Naive B cell (primary cell): ENCODE measurements around the gene SOCS7. TPM values are rescaled to one million over a fixed set of nuclear protein-coding genes. Genes with fewer than 3 reads are reported as not detected.

ENCODE experiments used
- ATAC-seq, 2 donors: fragments of 150-1000 bp; cut with Tn5 transposase; 2 replicates each; pipeline ENCODE4 v1.10.0; 2021; ENCODE audit warnings: low read depth in 2 of 2, mild to moderate bottlenecking in 2 of 2, moderate library complexity in 2 of 2
- DNase-seq: peaks from one replicate; pipeline ENCODE4 v3.0.0; 2022
- H3K27ac Mint-ChIP-seq, 6 donors: one replicate each; pipeline ENCODE4 v1.8.0; 2020 to 2022; ENCODE audit warnings: mild to moderate bottlenecking in 6 of 6, mixed read lengths in 6 of 6, moderate library complexity in 5 of 6, inconsistent platforms in 2 of 6
- H3K27me3 Mint-ChIP-seq, 3 donors: one replicate each; pipeline ENCODE4 v1.8.0; 2021 to 2022; ENCODE audit warnings: mixed read lengths in 3 of 3, mild to moderate bottlenecking in 1 of 3
- H3K36me3 Mint-ChIP-seq, 2 donors: one replicate each; pipeline ENCODE4 v1.8.0; 2020 to 2022; ENCODE audit warnings: mixed read lengths in 2 of 2, inconsistent platforms in 1 of 2, mild to moderate bottlenecking in 1 of 2
- H3K4me1 Mint-ChIP-seq, 3 donors: one replicate each; pipeline ENCODE4 v1.8.0; 2020 to 2022; ENCODE audit warnings: mixed read lengths in 3 of 3, inconsistent platforms in 1 of 3, mild to moderate bottlenecking in 1 of 3, moderate library complexity in 1 of 3
- H3K4me3 Mint-ChIP-seq, 8 donors: one replicate each; pipeline ENCODE4 v1.8.0; 2020 to 2022; ENCODE audit warnings: mild to moderate bottlenecking in 8 of 8, mixed read lengths in 8 of 8, moderate library complexity in 8 of 8, inconsistent platforms in 2 of 8
- H3K9me3 Mint-ChIP-seq, 7 donors: one replicate each; pipeline ENCODE4 v1.8.0; 2020 to 2022; ENCODE audit warnings: mixed read lengths in 7 of 7, mild to moderate bottlenecking in 5 of 7, inconsistent platforms in 2 of 7, moderate library complexity in 1 of 7
- polyA plus RNA-seq, 6 donors: library from polyadenylated mRNA; unstranded; fragments of 300-500 nt; fragmentation: Illumina TruSeq; gene quantifications; one replicate each; pipeline ENCODE4 v1.2.3, GENCODE V29; 2021; ENCODE audit warnings: low read depth in 6 of 6

SOCS7 gene
- polyA plus RNA-seq, 6 donors from 2014 or later: 0.10 to 1.1 (median 0.47) TPM

- H3K36me3 Mint-ChIP-seq: no peaks in the 10 kb centered on the region
- no peaks in the 10 kb centered on the region for H3K4me1 Mint-ChIP-seq
- ATAC-seq (no peak), DNase-seq (no peak)
- peaks cover 7 to 26% (median 15%) of the 10 kb centered on the region in 3 donors for H3K27me3 Mint-ChIP-seq
- H3K27ac Mint-ChIP-seq: no peak overlapping the region
- no peaks in the 10 kb centered on the region for H3K9me3 Mint-ChIP-seq
- no peak overlapping the region for H3K4me3 Mint-ChIP-seq
Observed at GRCh38 chr17:38342886-38343607, 8.6 kb upstream of the SOCS7 start.

- Mint-ChIP-seq H3K27me3 (peaks cover 7 to 26% (median 15%) of the 10 kb centered on the region in 3 donors), H3K4me3 (no peak within 1 kb of the TSS), H3K9me3 (no peaks in the 10 kb centered on the region), H3K4me1 (peaks cover 0 to under 1% (median under 1%) of the 10 kb centered on the region in 3 donors), H3K27ac (no peak within 1 kb of the TSS), H3K36me3 (no peaks in the 10 kb centered on the region)
- DNase-seq (no peak), ATAC-seq (no peak)
Observed at GRCh38 chr17:38343608-38344419, 7.8 kb upstream of the SOCS7 start, which contains the start of gene GPR179. Gene GPR179, minus strand, starts transcription at chr17:38343956. Its CDS starts 167 bp downstream, at chr17:38343789.

DNA sequence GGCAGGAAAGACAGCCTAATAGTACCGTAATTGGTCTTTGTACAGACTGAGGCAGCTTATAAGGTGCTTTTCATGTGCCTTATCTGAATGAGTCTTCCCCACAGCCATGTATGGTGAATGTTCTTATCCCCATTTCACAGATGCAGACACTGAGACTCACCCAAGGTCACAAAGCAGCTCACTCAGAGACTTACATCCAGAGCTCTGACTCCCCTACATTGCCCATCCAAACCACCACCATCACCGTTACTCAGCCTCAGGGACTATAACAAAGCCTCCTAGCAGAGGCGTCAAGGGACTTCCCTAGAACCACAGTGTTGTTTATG is 7.3 kb upstream of the SOCS7 start:
- no peak overlapping the region for H3K4me3 Mint-ChIP-seq
- ATAC-seq (no peak), DNase-seq (no peak)
- H3K27ac Mint-ChIP-seq: no peak overlapping the region
- H3K36me3 Mint-ChIP-seq: no peaks in the 10 kb centered on the region
- H3K27me3 Mint-ChIP-seq: peaks cover 7 to 26% (median 15%) of the 10 kb centered on the region in 3 donors
- no peaks in the 10 kb centered on the region for H3K9me3 Mint-ChIP-seq
- peaks cover 4 to 6% (median 6%) of the 10 kb centered on the region in 3 donors for H3K4me1 Mint-ChIP-seq

- Mint-ChIP-seq H3K4me1 (peaks cover 6 to 9% (median 8%) of the 10 kb centered on the region in 3 donors), H3K27me3 (peaks cover 7 to 26% (median 15%) of the 10 kb centered on the region in 3 donors), H3K4me3 (no peak overlapping the region), H3K36me3 (no peaks in the 10 kb centered on the region), H3K9me3 (no peaks in the 10 kb centered on the region), H3K27ac (peak overlapping the region in 1 of 6 donors; percentile 72)
- DNase-seq (no peak), ATAC-seq (no peak)
Observed at GRCh38 chr17:38345743-38346142, 5.9 kb upstream of the SOCS7 start.

- peak; percentile 51 to 61 for ATAC-seq
- peaks cover 18 to 30% (median 23%) of the 10 kb centered on the region in 3 donors for H3K4me1 Mint-ChIP-seq
- peak overlapping the region in 1 of 6 donors; percentile 30 for H3K27ac Mint-ChIP-seq
Observed at GRCh38 chr17:38349097-38349730, 2.4 kb upstream of the SOCS7 start.

GRCh38 chr17:38350035-38350434 is 1.6 kb upstream of the SOCS7 start:
- DNase-seq (no peak), ATAC-seq (no peak)
- no peaks in the 10 kb centered on the region for H3K36me3 Mint-ChIP-seq
- peaks cover 0 to 4% (median 4%) of the 10 kb centered on the region in 3 donors for H3K27me3 Mint-ChIP-seq
- H3K4me1 Mint-ChIP-seq: peaks cover 23 to 37% (median 32%) of the 10 kb centered on the region in 3 donors
- H3K9me3 Mint-ChIP-seq: no peaks in the 10 kb centered on the region
- H3K27ac Mint-ChIP-seq: peak overlapping the region in 2 of 6 donors; percentile 4 to 84
- H3K4me3 Mint-ChIP-seq: peak overlapping the region in 6 of 8 donors; percentile 10 to 92 (median 58)

More at GRCh38 chr17:38349097-38349730, 2.4 kb upstream of the SOCS7 start:
- Mint-ChIP-seq H3K27me3 (peaks cover 4 to 10% (median 7%) of the 10 kb centered on the region in 3 donors), H3K36me3 (no peaks in the 10 kb centered on the region), H3K4me3 (peak overlapping the region in 2 of 8 donors; percentile 72 to 92), H3K9me3 (no peaks in the 10 kb centered on the region)
- DNase-seq: peak; percentile 71

DNA sequence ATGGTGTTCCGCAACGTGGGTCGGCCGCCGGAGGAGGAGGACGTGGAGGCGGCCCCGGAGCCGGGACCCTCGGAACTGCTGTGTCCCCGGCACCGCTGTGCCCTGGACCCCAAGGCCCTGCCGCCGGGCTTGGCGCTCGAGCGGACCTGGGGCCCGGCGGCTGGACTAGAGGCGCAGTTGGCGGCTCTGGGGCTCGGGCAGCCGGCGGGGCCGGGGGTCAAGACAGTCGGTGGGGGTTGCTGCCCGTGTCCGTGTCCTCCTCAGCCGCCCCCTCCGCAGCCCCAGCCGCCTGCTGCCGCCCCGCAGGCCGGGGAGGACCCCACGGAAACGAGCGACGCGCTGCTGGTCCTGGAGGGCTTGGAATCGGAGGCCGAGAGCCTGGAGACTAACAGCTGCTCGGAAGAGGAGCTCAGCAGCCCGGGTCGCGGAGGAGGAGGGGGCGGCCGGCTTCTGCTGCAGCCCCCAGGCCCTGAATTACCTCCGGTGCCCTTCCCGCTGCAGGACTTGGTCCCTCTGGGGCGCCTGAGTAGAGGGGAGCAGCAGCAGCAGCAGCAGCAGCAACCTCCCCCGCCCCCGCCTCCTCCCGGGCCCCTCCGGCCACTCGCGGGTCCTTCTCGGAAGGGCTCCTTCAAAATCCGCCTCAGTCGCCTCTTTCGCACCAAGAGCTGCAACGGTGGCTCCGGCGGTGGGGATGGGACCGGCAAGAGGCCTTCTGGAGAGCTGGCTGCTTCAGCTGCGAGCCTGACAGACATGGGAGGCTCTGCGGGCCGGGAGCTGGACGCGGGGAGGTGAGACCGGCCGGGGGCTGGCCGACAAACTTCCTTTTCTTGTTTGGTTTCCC is 821 bp downstream of the SOCS7 start:
- no peak for ATAC-seq
- peaks cover 32 to 50% (median 47%) of the 10 kb centered on the region in 3 donors for H3K4me1 Mint-ChIP-seq

DNA sequence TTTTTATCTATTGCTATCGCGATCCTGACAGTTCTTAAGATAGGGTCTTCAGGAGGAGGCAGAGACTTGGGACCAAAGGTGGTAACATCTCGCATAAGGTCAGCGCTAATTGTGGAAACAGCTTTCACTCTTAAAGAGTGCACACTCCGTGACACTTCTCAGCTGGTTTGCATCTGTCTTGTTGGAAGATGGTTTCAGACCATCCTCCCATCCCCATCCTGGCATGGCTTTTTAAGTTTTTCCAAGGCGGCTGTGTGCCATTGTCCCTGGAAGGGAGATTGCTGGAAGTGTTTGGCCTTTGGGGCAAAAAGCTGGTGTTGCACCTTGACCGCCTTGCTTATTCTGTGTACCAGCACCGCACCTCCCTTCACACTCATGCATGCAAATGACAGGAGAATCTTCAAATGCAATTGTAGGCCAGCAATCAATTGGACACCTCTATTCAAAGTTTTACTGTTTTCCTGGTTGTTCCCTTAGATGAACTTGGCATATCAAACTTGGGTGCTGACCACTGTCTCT is 1.5 kb downstream of the SOCS7 start:
- Mint-ChIP-seq H3K4me1 (peaks cover 32 to 57% (median 51%) of the 10 kb centered on the region in 3 donors), H3K27me3 (no peaks in the 10 kb centered on the region), H3K4me3 (peak overlapping the region; percentile 81 to 93 (median 89)), H3K36me3 (no peaks in the 10 kb centered on the region), H3K9me3 (no peaks in the 10 kb centered on the region), H3K27ac (peak overlapping the region in 3 of 6 donors; percentile 57 to 91 (median 62))
- ATAC-seq (no peak), DNase-seq (no peak)

More for the DNA sequence above, 821 bp downstream of the SOCS7 start:
- peak overlapping the region in 4 of 6 donors; percentile 54 to 91 (median 60) for H3K27ac Mint-ChIP-seq
- H3K36me3 Mint-ChIP-seq: no peaks in the 10 kb centered on the region
- H3K4me3 Mint-ChIP-seq: peak overlapping the region; percentile 81 to 93 (median 89)
- no peaks in the 10 kb centered on the region for H3K27me3 Mint-ChIP-seq
- H3K9me3 Mint-ChIP-seq: no peaks in the 10 kb centered on the region
- peak; percentile 13 for DNase-seq

DNA sequence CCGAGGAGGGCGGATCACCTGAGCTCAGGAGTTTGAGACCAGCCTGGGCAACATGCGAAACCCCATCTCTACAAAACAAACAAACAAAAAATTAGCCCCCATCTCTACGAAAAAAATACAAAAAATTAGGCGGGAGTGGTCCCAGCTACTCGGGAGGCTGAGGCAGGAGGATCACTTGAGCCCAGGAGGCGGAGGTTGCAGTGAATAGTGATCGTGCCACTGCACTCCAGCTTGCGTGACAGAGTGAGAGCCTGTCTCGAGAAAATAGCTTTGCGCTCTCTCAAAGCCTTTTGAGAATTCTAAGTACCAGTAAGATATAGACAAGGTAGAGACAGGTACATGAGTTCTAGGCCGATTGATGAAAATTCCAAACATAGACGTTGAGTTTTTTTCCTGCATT is 2.0 kb downstream of the SOCS7 start:
- DNase-seq (no peak), ATAC-seq (no peak)
- H3K27me3 Mint-ChIP-seq: no peaks in the 10 kb centered on the region
- H3K9me3 Mint-ChIP-seq: no peaks in the 10 kb centered on the region
- no peak overlapping the region for H3K27ac Mint-ChIP-seq
- H3K4me1 Mint-ChIP-seq: peaks cover 32 to 58% (median 51%) of the 10 kb centered on the region in 3 donors
- H3K36me3 Mint-ChIP-seq: no peaks in the 10 kb centered on the region
- H3K4me3 Mint-ChIP-seq: peak overlapping the region in 7 of 8 donors; percentile 82 to 93 (median 90)

- Mint-ChIP-seq H3K9me3 (no peaks in the 10 kb centered on the region), H3K4me1 (peaks cover 27 to 53% (median 47%) of the 10 kb centered on the region in 3 donors), H3K36me3 (no peaks in the 10 kb centered on the region), H3K27me3 (no peaks in the 10 kb centered on the region), H3K4me3 (peak overlapping the region in 1 of 8 donors; percentile 90), H3K27ac (peak overlapping the region in 1 of 6 donors; percentile 49)
- DNase-seq (no peak), ATAC-seq (no peak)
Observed at GRCh38 chr17:38354466-38354865, 2.8 kb downstream of the SOCS7 start.

GRCh38 chr17:38355251-38355650 is 3.6 kb downstream of the SOCS7 start:
- no peak for DNase-seq
- H3K36me3 Mint-ChIP-seq: no peaks in the 10 kb centered on the region
- H3K27me3 Mint-ChIP-seq: no peaks in the 10 kb centered on the region
- no peak for ATAC-seq
- no peak overlapping the region for H3K27ac Mint-ChIP-seq
- H3K9me3 Mint-ChIP-seq: no peaks in the 10 kb centered on the region
- peak overlapping the region in 3 of 8 donors; percentile 7 to 61 (median 23) for H3K4me3 Mint-ChIP-seq
- H3K4me1 Mint-ChIP-seq: peaks cover 24 to 53% (median 47%) of the 10 kb centered on the region in 3 donors

DNA sequence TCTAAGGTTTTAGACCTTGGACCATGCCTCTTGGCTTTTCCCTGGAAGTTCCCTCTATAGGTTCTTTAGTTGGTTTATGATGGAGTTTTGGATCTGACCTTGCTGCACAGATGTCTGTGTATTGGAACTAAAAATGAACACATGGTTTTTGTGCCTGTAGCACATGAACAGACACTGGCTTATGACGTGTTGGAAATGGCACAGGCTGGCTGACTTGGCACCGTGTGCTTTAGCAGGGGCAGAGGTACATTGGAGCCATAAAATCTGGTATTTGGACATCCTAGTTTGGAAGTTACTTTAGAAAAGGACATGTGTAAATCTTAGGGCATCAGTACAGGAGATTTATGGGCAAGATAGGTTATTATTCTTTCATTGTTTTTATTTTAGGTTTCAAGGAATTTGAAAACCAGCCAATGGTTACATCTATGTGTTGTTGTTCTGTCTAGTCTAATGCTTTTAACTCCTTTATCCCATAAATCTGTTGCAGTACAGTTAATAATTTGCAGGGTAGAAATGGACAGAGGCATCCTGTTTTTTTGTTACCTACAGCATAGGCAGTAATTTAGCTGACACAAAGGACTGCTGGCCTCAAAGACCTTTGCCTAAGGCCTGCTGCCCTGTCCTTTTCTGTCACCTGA is 6.0 kb downstream of the SOCS7 start:
- Mint-ChIP-seq H3K36me3 (no peaks in the 10 kb centered on the region), H3K27me3 (no peaks in the 10 kb centered on the region), H3K27ac (peak overlapping the region in 2 of 6 donors; percentile 38 to 65), H3K4me3 (peak overlapping the region in 1 of 8 donors; percentile 51), H3K9me3 (no peaks in the 10 kb centered on the region), H3K4me1 (peaks cover 20 to 51% (median 35%) of the 10 kb centered on the region in 3 donors)
- DNase-seq (no peak), ATAC-seq (no peak)
